HG02588 (cell line): Measurements from ENCODE around the gene CRACR2A.

Experiments used
- ATAC-seq: cut with Tn5 transposase; IDR thresholded peaks from one replicate; pipeline ENCODE4 v1.9.1; 2021; ENCODE audit warnings: mild to moderate bottlenecking, moderate library complexity; ENCODE audit not compliant: unreplicated experiment

The CRACR2A gene, protein sequence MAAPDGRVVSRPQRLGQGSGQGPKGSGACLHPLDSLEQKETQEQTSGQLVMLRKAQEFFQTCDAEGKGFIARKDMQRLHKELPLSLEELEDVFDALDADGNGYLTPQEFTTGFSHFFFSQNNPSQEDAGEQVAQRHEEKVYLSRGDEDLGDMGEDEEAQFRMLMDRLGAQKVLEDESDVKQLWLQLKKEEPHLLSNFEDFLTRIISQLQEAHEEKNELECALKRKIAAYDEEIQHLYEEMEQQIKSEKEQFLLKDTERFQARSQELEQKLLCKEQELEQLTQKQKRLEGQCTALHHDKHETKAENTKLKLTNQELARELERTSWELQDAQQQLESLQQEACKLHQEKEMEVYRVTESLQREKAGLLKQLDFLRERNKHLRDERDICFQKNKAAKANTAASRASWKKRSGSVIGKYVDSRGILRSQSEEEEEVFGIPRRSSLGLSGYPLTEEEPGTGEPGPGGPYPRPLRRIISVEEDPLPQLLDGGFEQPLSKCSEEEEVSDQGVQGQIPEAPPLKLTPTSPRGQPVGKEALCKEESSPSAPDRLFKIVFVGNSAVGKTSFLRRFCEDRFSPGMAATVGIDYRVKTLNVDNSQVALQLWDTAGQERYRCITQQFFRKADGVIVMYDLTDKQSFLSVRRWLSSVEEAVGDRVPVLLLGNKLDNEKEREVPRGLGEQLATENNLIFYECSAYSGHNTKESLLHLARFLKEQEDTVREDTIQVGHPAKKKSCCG

GRCh38 chr12:3752741-3753486 is at the start of gene CRACR2A:
CRACR2A (minus strand) TSS chr12:3753109; CDS start chr12:3696999, 56,110 bp downstream.
- peak; percentile 78 for ATAC-seq

GRCh38 chr12:3797531-3798048 is 44.7 kb upstream of the CRACR2A start:
- no peak for ATAC-seq

GRCh38 chr12:3795492-3796133 is 42.7 kb upstream of the CRACR2A start:
- no peak for ATAC-seq

DNA sequence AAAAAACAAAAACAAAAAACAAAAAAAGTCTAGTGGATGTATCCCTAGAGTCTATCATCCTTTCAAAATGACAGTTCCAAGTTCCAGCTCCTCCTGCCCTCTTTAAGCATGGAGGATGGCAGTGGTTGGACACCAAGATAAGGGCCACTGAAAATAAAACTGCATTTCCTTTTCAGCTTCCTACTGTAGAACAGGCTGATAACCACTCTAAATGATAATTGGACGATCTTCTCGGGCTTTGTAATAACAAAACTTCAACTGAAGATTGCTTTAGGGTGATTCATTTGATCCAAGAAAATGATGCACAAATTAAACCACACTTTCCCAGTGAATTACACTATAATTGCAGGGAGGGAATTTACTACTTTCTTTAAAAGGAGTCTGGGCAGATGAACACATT is 42.2 kb upstream of the CRACR2A start:
- no peak for ATAC-seq

DNA sequence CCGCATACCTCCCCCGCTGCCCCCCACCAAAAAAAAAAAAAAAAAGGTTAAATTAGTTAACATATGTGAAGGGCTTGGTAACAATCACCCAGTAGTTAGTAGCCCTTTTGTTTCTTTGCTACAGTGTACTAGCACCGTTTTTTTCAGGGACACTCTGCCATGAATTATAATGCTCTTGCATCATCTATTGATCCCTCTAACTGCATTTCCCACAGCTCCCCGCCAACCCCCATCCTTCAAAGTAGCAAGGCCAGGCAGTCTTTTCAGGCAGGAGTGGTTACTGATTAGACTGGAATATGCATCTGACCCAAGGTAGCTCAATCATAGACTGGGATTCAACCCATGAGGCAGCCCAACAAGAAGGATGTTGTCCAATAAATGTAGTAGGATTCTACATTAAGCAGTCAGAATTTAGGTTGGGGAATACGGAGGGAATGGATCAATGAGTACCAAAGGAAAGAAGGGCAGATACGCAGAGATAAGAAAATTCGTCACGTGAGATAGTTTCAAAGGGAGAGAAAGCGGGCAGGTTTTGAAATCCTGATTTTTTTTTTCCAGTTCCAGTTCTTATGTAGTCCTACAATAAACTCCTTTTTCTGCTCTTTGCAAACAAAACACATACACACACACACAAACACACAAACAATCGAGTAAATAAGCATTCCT is 39.8 kb upstream of the CRACR2A start:
- ATAC-seq = no peak

- no peak for ATAC-seq
Measured at GRCh38 chr12:3791256-3791874, 38.5 kb upstream of the CRACR2A start.

- no peak for ATAC-seq
Measured at GRCh38 chr12:3790642-3791041, 37.7 kb upstream of the CRACR2A start.

DNA sequence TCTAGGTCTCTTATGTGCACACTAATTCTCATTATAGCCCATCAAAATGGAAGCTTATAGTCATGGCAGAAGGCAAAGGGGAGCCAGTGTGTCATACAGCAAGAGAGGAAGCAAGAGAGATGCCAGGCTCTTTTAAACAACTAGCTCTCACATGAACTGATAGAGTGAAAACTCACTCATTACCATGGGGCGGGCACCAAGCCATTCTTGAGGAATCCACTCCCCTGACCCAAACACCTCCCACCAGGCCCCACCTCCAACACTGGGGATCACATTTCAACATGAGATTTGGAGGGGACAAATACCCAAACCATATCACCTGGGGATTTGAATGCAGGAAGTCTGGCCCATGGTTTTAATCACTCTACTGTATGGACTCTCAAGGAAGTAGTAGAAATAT is 36.9 kb upstream of the CRACR2A start:
- no peak for ATAC-seq

- no peak for ATAC-seq
Measured at GRCh38 chr12:3777206-3777809, 24.4 kb upstream of the CRACR2A start.

DNA sequence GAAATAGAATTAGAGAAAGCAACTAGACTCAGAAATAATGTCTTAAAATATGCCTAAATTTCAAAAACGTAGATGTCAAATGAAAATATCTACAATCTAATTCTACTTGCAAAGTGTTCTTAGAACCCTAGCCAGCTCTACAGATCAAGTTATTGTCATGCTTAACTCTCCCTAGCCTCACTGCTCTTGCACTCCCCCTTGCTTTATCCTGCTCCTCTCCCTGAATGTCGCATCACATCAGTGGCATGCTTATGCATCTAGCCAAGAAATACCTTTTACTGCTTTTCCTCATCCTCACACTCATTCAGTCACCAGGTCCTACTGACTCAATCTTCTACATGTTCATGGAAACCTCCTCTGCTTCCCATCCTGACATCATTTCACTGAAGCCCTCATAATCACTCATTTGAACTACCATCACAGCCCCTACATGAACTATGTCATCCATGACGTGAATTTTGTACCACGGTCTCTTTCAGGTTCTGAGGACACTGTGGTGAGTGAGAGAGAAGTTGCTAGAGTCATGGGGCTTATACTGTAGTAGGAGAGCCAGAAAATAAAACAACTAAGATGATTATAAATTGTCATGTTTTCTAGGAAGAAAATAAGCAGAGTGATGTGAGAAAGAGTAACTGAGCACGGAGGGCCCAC is 22.6 kb upstream of the CRACR2A start:
- ATAC-seq = no peak

GRCh38 chr12:3772380-3772779 is 19.5 kb upstream of the CRACR2A start:
- ATAC-seq = no peak

DNA sequence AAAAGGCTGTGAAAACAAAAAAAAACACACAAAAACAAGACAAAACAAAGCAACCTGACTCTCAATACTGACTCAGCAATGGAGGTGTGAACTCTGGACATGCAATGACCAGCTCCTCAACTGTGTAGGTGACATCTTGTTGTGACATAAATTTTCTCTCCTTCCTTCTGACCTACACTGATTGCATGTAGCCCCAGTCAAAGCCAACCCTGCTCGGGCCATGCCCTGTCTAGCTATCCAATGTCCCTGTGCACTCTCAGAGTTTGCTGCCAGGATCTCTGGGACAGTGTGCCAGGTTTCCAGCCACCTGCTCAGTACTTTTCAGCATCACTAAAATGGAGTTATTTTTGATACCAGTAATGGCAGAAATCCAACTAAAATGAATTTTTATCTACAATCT is 18.9 kb upstream of the CRACR2A start:
- no peak for ATAC-seq

DNA sequence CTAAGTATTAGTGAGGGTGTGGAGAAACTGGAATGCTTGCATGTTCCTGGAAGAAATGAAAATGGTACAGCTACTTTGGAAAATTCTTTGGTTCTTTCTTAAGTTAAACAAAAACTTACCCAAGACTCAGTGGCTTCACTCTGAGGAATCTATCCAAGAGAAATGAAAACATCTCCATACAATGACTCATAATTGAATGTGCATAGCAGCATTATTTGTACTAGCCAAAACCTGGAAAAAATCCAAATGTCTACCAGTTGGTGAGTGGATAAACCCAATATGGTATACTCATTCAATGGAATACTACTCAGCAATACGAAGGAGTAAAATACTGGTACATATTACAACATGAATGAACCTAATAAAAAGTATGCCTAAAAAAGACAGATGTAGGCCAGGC is 18.0 kb upstream of the CRACR2A start:
- no peak for ATAC-seq

- no peak for ATAC-seq
Measured at GRCh38 chr12:3768911-3769447, 16.1 kb upstream of the CRACR2A start.

DNA sequence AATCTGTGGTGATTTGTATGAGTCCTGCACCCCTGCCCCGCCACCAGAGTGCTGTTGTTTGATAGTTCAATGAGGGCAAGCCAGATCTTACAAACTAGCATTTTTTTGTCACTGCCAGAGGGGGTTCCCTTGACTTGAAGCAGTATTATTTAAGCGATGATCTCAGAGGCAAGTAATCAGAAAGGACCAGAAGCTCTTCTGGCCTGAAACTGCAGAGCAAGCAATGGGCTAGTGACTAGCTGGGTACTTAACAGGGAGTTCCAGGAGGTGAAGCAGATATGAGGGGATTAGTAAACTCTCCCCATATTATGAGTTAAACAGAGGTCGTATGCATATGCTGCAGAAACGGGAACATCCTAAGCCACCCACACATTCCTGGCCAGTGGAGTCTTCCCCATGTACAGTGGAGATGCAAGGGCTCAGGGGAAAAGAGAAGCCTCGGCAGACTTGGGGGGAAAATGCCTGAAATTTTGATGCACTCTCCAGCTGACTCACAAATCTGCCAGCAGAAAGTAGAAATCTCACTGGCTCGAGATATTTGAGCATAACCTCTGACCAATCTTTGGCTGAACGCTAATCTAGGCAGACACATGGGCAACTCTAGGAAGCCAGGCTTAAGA is 8.3 kb upstream of the CRACR2A start:
- no peak for ATAC-seq

DNA sequence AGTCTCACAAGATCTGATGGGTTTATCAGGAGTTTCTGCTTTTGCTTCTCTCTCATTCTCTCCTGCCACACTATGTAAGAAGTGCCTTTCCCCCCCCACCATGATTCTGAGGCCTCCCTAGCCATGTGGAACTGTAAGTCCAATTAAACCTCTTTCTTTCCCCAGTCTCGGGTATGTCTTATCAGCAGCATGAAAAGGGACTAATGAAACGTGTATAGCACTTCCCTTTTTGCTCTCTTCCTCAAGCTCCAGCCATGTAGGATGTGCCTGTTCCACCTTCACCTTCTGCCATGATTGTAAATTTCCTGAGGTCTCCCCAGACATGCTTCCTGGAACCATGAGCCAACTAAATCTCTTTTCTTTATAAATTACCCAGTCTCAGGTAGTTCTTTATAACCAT is 7.0 kb upstream of the CRACR2A start:
- no peak for ATAC-seq

GRCh38 chr12:3757261-3757660 is 4.4 kb upstream of the CRACR2A start:
- no peak for ATAC-seq

DNA sequence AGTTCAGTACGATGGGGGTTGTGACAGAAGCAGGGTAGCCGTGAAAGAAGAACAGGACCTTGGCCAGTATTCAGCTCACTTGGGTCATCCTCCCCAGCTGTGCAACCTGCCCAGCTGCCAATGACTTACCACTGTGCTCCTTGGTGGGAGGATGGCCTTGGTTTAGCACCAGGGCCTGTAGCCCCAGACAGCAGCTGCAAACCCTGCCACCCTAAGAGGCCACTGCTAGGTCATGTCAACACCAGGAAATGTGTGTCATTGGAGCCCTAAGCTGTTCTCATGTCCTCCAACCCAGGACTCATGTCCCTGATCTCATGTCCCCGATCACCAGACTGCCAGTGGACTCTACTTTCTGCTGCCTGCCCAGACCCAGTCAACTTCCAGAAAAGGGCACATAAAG is 3.0 kb upstream of the CRACR2A start:
- no peak for ATAC-seq
